Mammary epithelial cell (primary cell): ENCODE results near the gene KDM7A.

Source experiments
- CTCF ChIP-seq, 2 donors: IDR thresholded peaks in 1 of 2; conservative IDR thresholded peaks in 1 of 2; 2 replicates each; pipeline ENCODE4 v1.5.1; 2011 to 2012; ENCODE audit warnings: inconsistent platforms in 2 of 2, low read length in 2 of 2, mild to moderate bottlenecking in 2 of 2, control low read depth in 1 of 2, low read depth in 1 of 2; ENCODE audit not compliant: insufficient read depth in 1 of 2; ENCODE audit errors: extremely low read depth in 1 of 2
- EZH2 ChIP-seq: IDR thresholded peaks from 2 replicates; pipeline ENCODE4 v1.6.1; 2012; ENCODE audit warnings: low read length, inconsistent platforms, borderline replicate concordance

GRCh38 chr7:140174217-140174616 is 2.6 kb downstream of the KDM7A start:
- TF ChIP-seq CTCF (conservative IDR thresholded peaks at IDR 0.05 in 1 of 2, IDR thresholded peaks at IDR 0.05 in 1 of 2; ENCODE audit: extremely low read depth in 1 of 2, insufficient read depth in 1 of 2, low read depth in 1 of 2, low read length in 2 of 2): no peak
- TF ChIP-seq EZH2: no peak
